Fibroblast of gingiva (primary cell): ENCODE data around the gene HPN.
"Not testable (repeated sequence)": the region's sequence is repeated elsewhere in the genome, so short reads cannot be mapped to it uniquely, and the experiment has no call there.

Experiments
- DNase-seq: peaks from one replicate; pipeline ENCODE4 v3.0.0-alpha.2; 2011; ENCODE audit warnings: low read depth

The HPN gene

DNA sequence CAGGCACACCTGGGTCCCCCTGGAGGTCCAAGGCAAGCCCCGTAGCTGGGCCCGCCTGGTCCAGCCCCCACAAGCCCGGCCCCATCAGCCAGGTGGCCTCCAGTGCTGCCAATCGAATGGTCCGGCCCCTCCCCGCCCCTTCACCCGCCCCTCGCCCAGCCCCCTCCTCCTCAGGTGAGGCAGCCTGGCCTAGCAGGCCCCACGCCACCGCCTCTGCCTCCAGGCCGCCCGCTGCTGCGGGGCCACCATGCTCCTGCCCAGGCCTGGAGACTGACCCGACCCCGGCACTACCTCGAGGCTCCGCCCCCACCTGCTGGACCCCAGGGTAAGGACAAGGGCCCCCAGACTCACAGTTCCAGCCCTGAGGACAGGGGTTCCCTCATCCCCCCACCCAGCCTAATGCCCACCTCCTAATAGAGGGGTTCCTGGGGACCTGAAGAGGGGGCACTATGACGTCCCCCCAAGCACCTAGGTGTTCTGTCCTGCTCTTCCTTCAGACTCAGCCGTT is at the start of gene HPN:
Gene HPN (plus strand): TSS at position 174 of the 508 bp plus-strand sequence. CDS start 786 bp downstream, outside the sequence.
- no peak for DNase-seq

- DNase-seq = not testable (repeated sequence)
Observed at GRCh38 chr19:34992582-34992981, 48.9 kb upstream of the HPN start.

DNA sequence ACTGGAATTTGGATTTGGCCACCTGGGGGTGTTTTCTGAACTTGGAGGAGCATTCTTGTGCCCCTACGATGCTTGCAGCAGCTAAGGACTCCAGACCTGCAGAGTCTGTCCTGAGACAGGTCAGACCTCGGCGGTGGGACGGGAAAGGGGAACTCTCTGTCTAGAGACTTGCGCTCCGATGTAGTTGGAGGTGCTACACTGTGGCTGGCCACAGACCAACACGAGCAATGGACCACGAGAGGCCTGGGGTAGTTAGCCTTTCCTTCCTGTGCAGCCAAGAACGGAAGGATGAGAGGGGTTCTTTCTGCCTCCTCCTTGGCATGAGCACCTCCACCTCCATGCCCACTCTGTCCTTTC is 47.3 kb upstream of the HPN start:
- no peak for DNase-seq

DNA sequence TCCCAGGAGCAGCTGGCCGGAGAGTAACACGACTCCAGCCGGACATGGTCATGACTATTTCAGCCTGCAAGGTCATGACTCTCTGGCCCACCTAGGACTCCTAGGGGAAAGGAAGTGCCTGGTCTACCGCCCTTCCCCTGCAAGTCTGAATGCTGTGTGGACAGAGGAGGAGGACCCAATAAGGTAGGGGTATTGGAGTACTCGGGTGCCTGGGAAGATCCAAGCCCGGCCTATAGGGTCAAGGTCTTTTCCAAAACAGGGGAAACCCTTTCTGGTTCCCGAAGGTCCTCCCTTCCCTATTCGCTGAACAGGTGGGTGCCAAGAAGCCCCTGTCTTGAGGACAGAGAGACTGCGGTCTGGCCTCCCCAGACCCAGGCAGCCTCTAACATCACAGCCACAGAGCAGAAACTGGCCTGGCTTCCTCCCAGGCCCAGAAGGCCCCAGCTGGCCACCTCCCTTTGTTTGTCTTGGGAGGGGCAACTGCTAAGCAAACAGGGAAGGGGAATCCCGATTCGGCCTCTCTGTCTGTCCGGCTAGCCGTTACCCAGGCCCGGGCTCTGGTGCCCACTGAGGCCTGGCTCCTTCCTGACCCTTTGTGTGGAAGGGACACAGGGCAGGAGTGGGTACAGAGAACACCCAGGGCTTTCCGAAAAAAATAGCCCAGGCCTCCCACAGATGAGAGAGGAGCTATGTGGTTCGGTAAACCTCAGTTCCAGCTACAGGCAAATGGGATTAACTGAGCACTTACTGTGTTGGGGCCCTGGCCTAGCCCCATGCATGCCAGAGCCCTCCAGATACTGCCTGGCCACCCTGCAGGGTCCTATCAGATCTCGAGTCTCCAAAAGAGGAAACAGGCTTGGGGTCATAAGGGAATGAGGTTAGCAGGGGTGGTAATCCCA is 46.6 kb upstream of the HPN start:
- DNase-seq = no peak

GRCh38 chr19:34995551-34995950 is 46.0 kb upstream of the HPN start:
- DNase-seq = no peak

- no peak for DNase-seq
Observed at GRCh38 chr19:34997071-34997617, 44.4 kb upstream of the HPN start.

- DNase-seq = not testable (repeated sequence)
Observed at GRCh38 chr19:34998224-34998623, 43.3 kb upstream of the HPN start.

GRCh38 chr19:34998777-34999497 is 42.6 kb upstream of the HPN start:
- no peak for DNase-seq

DNA sequence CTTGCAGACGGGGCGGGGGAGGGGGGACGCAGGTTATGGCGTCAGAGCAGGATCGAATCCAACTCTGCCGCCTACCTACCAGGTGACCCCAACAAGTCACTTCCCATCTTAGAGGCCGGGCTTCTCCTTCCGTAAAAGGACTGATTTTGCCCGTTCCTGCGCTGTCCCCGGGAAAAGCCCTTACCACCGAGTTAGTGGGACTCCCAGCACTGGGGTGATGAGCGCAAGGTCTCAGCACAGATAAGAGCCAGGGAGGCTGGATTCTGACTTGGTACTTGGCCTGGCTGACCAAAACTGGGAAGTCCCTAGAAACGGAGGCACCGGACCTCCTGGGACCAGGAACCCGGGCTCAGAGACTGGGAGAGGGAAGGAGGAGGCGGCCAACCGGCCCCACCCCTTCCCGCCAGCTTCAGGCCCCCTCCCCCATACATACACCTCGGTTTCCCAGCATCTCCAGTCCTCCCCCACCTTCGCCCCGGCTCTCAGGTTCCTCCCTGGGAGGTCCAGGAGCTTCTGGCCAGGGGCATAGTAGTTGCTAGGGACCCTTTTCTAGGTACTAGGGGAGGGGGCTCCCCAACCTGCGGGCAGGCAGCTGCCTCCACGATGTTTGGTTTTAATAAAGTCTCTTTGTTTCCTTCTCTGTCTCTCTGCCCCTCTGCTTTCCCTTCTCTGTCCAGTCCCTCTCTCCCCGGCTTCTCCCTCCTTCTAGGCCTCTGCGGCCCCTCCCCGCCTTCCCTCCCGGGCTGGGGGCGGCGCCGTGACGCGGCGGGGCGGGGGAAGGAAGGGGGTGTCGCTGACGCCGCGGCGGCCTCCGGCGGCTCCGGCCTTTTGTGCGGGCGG is 41.8 kb upstream of the HPN start, which contains the start of gene GRAMD1A:
Gene GRAMD1A (plus strand): TSS at position 826 of the 840 bp plus-strand sequence. CDS start 156 bp downstream, outside the sequence.
- DNase-seq = peak; percentile 88

DNA sequence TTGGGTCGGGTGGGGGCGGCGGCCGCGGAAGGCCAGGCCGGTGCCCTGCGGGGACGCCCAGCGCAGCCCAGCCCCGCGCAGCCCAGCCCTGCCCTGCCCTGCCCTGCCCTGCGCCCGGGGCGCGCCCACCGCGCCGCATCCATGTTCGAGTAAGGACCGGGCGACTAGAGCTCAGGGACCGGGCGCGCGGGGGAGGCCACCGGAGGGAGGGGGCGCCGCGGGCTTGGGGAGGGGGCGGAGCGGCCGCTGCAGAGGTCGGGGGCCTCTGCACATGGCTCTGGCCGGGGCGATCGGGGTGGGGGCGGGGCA is 41.2 kb upstream of the HPN start:
- no peak for DNase-seq

DNA sequence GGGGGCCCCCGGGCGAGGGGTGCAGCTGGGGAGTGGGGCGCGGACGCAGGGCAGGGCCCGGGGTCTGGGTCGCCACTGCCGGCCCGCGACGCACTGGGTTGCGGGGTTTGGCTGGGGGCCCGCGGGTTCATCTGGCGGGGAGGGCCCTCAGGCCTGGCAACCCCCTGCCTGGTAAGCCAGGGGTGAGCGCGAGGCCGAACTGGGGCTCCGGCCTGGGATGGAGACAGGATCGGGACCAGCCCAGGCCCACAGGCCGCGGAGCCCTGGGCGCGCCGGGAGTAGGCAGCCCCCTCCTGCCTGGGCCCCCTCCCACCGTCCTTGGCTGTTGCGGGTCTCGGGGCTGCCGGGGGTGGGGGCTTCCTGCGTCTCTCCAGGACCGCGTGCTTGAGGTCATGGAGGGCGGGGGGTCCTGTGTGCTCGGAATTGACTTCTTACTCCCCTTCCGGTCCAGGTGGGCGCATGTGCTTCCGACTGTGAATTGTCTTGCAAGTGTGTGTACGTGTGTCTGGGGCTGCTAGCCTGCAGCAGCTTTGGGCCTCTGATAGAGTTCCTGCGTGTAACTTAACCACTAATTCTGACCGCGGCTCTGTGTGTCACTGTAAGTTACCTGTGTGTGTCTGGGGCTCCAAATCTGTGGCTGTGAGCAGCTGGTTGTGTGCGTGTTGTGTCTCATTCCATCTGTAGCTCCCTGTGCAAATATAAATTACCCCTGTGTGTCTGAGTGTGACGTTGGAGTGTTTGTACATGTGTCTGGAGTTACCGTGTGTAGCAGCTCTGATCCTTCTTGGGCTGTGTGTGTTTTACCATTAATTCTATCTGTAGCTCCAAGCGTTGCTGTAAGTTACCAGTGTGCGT is 40.6 kb upstream of the HPN start:
- peak; percentile 21 for DNase-seq

DNA sequence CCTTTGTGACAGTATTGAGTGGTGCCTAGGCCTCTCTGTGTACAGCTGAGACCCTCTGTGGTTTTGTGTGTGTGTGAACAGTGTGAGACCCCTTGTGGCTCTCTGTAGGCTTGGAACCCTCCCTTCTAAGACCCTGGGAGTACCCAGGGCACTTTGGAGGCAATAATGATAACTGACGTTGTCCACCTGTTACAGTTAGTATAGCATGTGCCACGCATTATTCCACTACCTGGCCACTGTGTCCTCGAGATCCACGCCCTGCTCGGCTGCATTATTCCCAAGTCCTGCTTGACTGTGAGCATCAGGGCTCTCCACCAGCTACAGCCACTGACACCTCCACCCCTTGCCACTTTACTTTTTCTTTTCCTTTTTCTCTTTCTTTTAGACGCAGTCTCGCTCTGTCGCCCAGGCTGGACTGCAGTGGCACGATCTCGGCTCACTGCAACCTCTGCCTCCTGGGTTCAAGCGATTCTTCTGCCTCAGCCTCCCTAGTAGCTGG is 39.4 kb upstream of the HPN start:
- no peak for DNase-seq

DNA sequence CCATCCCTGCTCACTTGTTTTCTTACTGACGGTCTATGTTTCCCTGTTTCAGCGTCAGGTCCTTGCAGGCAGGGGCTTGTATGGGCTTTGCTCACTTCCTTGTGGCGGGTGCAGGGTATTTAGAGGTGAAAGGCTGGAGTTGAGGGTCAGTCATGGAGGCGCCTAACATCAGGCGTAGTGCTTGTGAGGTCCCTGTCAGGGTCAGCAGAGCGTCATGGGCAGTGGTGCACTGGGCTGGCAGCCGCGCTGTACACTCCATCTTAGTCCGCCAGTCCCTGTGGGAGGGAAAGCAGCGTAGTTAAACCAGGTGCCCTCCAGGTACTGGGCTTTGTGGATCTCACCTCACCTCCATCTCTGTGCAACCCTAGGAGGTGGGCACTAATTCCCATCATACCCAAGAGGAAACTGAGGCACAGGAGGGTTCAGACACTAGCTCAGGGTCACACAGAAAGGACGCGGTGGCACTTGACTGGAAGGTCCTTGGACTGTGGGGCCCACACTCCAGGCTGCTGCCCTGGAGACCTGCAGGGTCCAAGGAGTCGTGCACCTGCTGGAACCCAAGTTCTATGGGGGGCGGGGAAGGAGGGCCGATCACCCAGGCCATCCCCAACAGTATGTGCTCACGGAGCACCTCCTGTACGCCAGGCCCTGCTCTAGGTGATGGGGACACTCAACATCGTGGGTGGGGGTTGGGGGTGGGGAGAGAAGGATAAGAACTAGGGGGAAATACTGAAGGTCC is 36.8 kb upstream of the HPN start:
- DNase-seq = no peak

DNA sequence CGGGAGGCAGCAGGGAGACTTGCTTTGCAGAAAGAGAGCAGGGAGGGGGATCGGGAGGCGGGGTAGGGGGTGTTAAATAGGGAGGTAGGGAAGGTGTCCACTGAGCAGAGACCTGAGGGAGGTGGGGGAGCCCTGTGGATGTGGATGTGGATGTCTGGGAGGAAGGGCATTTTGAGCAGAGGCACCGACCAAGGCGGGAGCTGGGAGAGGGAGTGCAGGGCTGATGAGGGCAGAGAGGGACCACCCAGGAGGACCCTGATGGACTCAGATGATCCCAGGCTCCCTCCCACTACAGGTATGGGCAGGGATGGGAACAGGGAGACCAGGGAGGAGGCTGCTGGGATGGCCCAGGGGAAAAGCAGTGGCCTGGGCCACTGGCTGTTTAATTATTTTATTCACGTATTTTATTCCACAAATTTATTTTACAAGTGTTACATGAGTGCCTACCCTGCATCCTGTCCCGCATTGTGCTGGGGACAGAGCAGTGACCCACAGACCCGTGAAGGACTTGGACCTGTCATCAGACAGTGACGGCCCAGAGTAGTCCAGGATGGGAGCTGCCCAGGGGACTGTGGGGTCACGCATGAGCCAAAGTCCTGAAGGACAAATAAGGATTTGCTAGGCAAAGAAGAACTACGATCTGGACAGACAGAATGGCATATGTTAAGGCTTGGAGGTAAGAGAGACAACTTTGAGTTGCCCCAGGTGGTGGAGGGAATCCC is 36.1 kb upstream of the HPN start:
- no peak for DNase-seq

DNA sequence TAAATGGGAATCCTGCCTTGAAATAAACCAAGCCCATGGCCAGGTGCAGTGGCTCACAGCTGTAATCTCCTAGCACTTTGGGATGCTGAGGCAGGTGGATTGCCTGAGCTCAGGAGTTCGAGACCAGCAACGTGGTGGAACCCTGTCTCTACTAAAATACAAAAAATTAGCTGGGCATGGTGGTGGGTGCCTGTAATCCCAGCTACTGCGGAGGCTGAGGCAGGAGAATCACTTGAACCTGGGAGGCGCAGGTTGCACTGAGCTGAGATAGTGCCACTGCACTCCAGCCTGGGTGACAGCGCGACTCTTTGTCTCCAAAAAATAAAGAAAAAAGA is 35.5 kb upstream of the HPN start:
- DNase-seq = not testable (repeated sequence)

DNA sequence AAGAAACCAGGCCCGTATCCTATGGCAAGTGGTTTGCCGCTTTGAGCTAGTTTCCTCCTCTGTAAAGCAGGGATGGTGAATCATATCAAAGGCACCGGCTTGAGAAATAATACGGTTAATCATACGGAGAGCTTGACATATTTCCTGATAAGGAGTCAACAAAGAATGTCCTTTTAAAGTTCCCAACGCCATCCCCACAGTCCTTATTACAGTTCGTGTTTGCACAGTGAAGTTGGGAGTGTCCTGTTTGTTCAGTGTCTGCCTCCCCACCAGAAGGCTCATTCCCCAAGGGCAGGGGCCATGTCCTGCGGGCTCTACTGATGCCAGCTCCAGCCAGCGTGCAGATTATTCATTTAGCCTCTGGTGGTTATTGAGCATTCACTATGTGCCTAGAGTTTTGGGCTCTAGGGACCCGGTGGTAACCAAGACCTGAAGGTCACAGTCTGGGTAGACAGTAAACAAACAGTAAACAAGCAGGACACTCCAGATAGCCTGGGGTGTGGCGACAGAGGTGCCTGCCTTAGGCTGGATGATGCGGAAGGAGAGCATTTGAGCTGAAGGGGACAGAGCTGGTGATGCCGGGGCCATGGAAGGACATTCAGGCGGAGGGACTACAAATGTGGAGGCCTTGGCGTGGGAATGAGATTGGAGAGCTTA is 35.1 kb upstream of the HPN start:
- no peak for DNase-seq

GRCh38 chr19:35006999-35007365 is 34.5 kb upstream of the HPN start:
- DNase-seq = no peak

GRCh38 chr19:35007427-35007826 is 34.1 kb upstream of the HPN start:
- DNase-seq = not testable (repeated sequence)

- no peak for DNase-seq
Observed at GRCh38 chr19:35008891-35009341, 32.6 kb upstream of the HPN start.
